GM10847 (cell line): ENCODE data around the gene BMP15.

Source experiments
- POLR2A ChIP-seq: IDR thresholded peaks from 2 replicates; pipeline ENCODE4 v1.6.1; 2011; ENCODE audit not compliant: insufficient read length; ENCODE audit errors: extremely low read depth

BMP15 gene

GRCh38 chrX:50910685-50911176 lies at the start of gene BMP15:
BMP15 (plus strand) TSS chrX:50910735; CDS start chrX:50910784, 49 bp downstream.
- TF ChIP-seq POLR2A, result no peak

GRCh38 chrX:50863471-50863870 lies 47.1 kb upstream of the BMP15 start:
- TF ChIP-seq POLR2A, result no peak

- TF ChIP-seq POLR2A, result no peak
Observed at GRCh38 chrX:50865311-50865710, 45.2 kb upstream of the BMP15 start.

- TF ChIP-seq POLR2A, result no peak
Observed at GRCh38 chrX:50871922-50872453, 38.5 kb upstream of the BMP15 start.

- no peak for TF ChIP-seq POLR2A
Observed at GRCh38 chrX:50874876-50875275, 35.7 kb upstream of the BMP15 start.

- no peak for TF ChIP-seq POLR2A
Observed at GRCh38 chrX:50876551-50876950, 34.0 kb upstream of the BMP15 start.

- TF ChIP-seq POLR2A, result no peak
Observed at GRCh38 chrX:50877310-50877709, 33.2 kb upstream of the BMP15 start.

- no peak for TF ChIP-seq POLR2A
Observed at GRCh38 chrX:50881028-50881427, 29.5 kb upstream of the BMP15 start.

- no peak for TF ChIP-seq POLR2A
Observed at GRCh38 chrX:50888884-50889283, 21.7 kb upstream of the BMP15 start.

GRCh38 chrX:50889582-50889981 lies 21.0 kb upstream of the BMP15 start:
- no peak for TF ChIP-seq POLR2A

- TF ChIP-seq POLR2A, result no peak
Observed at GRCh38 chrX:50893047-50893446, 17.5 kb upstream of the BMP15 start.

GRCh38 chrX:50893466-50893865 lies 17.1 kb upstream of the BMP15 start:
- TF ChIP-seq POLR2A, result no peak

GRCh38 chrX:50905334-50905733 lies 5.2 kb upstream of the BMP15 start:
- no peak for TF ChIP-seq POLR2A

- TF ChIP-seq POLR2A, result no peak
Observed at GRCh38 chrX:50913520-50913919, 3.0 kb downstream of the BMP15 start.

GRCh38 chrX:50920132-50920531 lies 9.6 kb downstream of the BMP15 start:
- no peak for TF ChIP-seq POLR2A

- TF ChIP-seq POLR2A, result no peak
Observed at GRCh38 chrX:50927127-50927526, 16.6 kb downstream of the BMP15 start.

GRCh38 chrX:50941638-50942037 lies 31.1 kb downstream of the BMP15 start:
- no peak for TF ChIP-seq POLR2A
